ENCODE measurements around the gene TOM1. TPM values are rescaled to one million over a fixed set of nuclear protein-coding genes. Genes with fewer than 3 reads are reported as not detected.

Gene TOM1
- total and polyA plus RNA-seq, 2 of the 13 experiments (the other 11 are each of a cell fraction or from before 2014, with no cell fraction given) = 30.8 to 87.3 TPM

DNA sequence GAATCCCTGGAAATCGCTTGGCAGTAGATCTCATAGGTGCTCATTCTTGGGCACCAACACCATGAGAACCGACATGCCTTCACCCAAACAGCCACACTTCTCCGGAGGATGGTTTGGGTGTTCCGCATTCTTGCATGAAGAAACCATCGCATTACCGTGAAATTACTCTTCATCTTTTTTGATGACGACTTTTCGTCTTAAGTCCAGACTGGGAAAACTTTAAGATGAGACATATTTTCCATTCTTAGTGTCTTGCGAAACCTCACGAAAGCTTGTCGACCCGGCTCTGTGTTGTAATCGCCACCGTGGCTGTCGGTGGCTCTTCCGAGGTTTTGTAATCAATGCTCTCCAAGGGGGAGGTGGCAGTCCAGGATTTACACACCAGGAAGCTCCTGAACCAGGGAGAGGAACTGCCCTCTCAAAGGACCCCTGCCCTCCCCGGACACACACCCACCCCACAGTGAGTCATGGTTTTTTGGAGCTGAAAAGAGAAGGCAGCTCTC, 1.7 kb downstream of the TOM1 start (continued):
- TF ChIP-seq STAT6 (CRISPR knock-in tag; IDR thresholded peaks at IDR 0.05; ENCODE audit: borderline replicate concordance) = no peak
- TF ChIP-seq MYC (CRISPR knock-in tag; IDR thresholded peaks at IDR 0.05; ENCODE audit: borderline replicate concordance) = peak; percentile 36; the same call in 1 of the 2 replicates
- TF ChIP-seq MXD3 (CRISPR knock-in tag; IDR thresholded peaks at IDR 0.05) = no peak
- 0 out of 2 replicates have a peak, but pooled peaks have one; percentile 25 for TF ChIP-seq ZNF160 (CRISPR knock-in tag; IDR thresholded peaks at IDR 0.05)
- TF ChIP-seq MATR3 (CRISPR knock-in tag; IDR thresholded peaks at IDR 0.05) = no peak
- TF ChIP-seq HOMEZ (CRISPR knock-in tag; IDR thresholded peaks at IDR 0.05; ENCODE audit: low read depth) = peak; percentile 52; the same call in 1 of the 2 replicates
- no peak for TF ChIP-seq ZNF235 (CRISPR knock-in tag; IDR thresholded peaks at IDR 0.05; ENCODE audit: borderline replicate concordance)
- TF ChIP-seq ARNTL (CRISPR knock-in tag; IDR thresholded peaks at IDR 0.05) = no peak
- TF ChIP-seq EZH2 (conservative IDR thresholded peaks at IDR 0.05; ENCODE audit: low read depth, low read length) = no peak
- TF ChIP-seq CHD4 (IDR thresholded peaks at IDR 0.05; ENCODE audit: borderline replicate concordance, low read length) = no peak
- TF ChIP-seq LCORL (IDR thresholded peaks at IDR 0.05) = no peak
- TF ChIP-seq LCORL (CRISPR knock-in tag; IDR thresholded peaks at IDR 0.05) = peak; percentile 74; the same call in 1 of the 2 replicates
- peak; percentile 58 for TF ChIP-seq MED8 (CRISPR knock-in tag; IDR thresholded peaks at IDR 0.05; ENCODE audit: insufficient replicate concordance)
- TF ChIP-seq ZNF556 (CRISPR knock-in tag; IDR thresholded peaks at IDR 0.05; ENCODE audit: borderline replicate concordance) = no peak
- no peak for TF ChIP-seq HOXD1 (CRISPR knock-in tag; IDR thresholded peaks at IDR 0.05)
- TF ChIP-seq ONECUT2 (CRISPR knock-in tag; IDR thresholded peaks at IDR 0.05) = 0 out of 2 replicates have a peak, but pooled peaks have one; percentile 19
- TF ChIP-seq SMC3 (IDR thresholded peaks at IDR 0.05; ENCODE audit: low read length) = peak; percentile 49; the same call in 1 of the 2 replicates
- TF ChIP-seq SMAD3 (CRISPR knock-in tag; IDR thresholded peaks at IDR 0.05) = no peak
- no peak for TF ChIP-seq NPAS2 (CRISPR knock-in tag; IDR thresholded peaks at IDR 0.05; ENCODE audit: borderline replicate concordance)
- no peak for TF ChIP-seq ZNF44 (CRISPR knock-in tag; IDR thresholded peaks at IDR 0.05)
- TF ChIP-seq HIVEP1 (CRISPR knock-in tag; IDR thresholded peaks at IDR 0.05) = peak; percentile 77; the same call in 1 of the 2 replicates
- TF ChIP-seq, protein P1, sequence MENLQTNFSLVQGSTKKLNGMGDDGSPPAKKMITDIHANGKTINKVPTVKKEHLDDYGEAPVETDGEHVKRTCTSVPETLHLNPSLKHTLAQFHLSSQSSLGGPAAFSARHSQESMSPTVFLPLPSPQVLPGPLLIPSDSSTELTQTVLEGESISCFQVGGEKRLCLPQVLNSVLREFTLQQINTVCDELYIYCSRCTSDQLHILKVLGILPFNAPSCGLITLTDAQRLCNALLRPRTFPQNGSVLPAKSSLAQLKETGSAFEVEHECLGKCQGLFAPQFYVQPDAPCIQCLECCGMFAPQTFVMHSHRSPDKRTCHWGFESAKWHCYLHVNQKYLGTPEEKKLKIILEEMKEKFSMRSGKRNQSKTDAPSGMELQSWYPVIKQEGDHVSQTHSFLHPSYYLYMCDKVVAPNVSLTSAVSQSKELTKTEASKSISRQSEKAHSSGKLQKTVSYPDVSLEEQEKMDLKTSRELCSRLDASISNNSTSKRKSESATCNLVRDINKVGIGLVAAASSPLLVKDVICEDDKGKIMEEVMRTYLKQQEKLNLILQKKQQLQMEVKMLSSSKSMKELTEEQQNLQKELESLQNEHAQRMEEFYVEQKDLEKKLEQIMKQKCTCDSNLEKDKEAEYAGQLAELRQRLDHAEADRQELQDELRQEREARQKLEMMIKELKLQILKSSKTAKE (CRISPR knock-in tag; IDR thresholded peaks at IDR 0.05; ENCODE audit: borderline replicate concordance) = peak; percentile 79; the same call in 1 of the 2 replicates
- no peak for TF ChIP-seq NFIB (CRISPR knock-in tag; IDR thresholded peaks at IDR 0.05; ENCODE audit: borderline replicate concordance)
- no peak for TF ChIP-seq SP2 (CRISPR knock-in tag; IDR thresholded peaks at IDR 0.05)
- TF ChIP-seq CENPT (CRISPR knock-in tag; IDR thresholded peaks at IDR 0.05; ENCODE audit: low read depth) = no peak
